ENCODE data around the gene IL19. TPM values are rescaled to one million over a fixed set of nuclear protein-coding genes. Genes with fewer than 3 reads are reported as not detected.
"Not testable (repeated sequence)": the region's sequence is repeated elsewhere in the genome, so short reads cannot be mapped to it uniquely, and the experiment has no call there.

Gene IL19
- total RNA-seq, 1 experiment from 2014 or later: not detected

- H2BK120ac ChIP-seq (ENCODE audit: low read depth, low read length, poor library complexity, severe bottlenecking): no peak overlapping the region
- H2BK20ac ChIP-seq (ENCODE audit: low read depth, low read length, poor library complexity, severe bottlenecking): no peak overlapping the region
- no peaks in the 10 kb centered on the region for H4K20me1 ChIP-seq (ENCODE audit: control insufficient read depth, insufficient read depth, insufficient read length)
- no peaks in the 10 kb centered on the region for H3K23me2 ChIP-seq (ENCODE audit: insufficient read length, low read depth, low read length, poor library complexity, severe bottlenecking)
- WGBS (ENCODE audit: extremely low coverage, insufficient read length, low lambda C conversion rate): no CpG with 5 or more reads among the region's 6 CpGs
- no peak overlapping the region for H2BK15ac ChIP-seq (ENCODE audit: low read depth, low read length)
- Mint-ChIP-seq H3K36me3 (ENCODE audit: insufficient read depth in 1 of 3, low read depth in 3 of 3) (no peaks in the 10 kb centered on the region), H3K27ac (no peak overlapping the region), H3K27me3 (ENCODE audit: low read depth) (peaks cover 3% of the 10 kb centered on the region; the same call in 1 of the 2 replicates), H3K4me1 (peaks cover 6% of the 10 kb centered on the region in 2 experiments), H3K4me3 (no peak overlapping the region), H3K9me3 (no peaks in the 10 kb centered on the region)
- H3K4ac ChIP-seq (ENCODE audit: low read depth, low read length): no peak overlapping the region
- H3K27ac ChIP-seq (ENCODE audit: insufficient read length, low read depth, low read length): no peak overlapping the region
- no peak overlapping the region for H3K4me2 ChIP-seq (ENCODE audit: insufficient read depth, insufficient read length, low read length)
- H3K14ac ChIP-seq (ENCODE audit: insufficient read depth, low read length): no peak overlapping the region
- no peak overlapping the region for H4K8ac ChIP-seq (replicated peaks; ENCODE audit: insufficient read length, low read depth, low read length)
- no peaks in the 10 kb centered on the region for H3K79me1 ChIP-seq (ENCODE audit: insufficient read depth, low read depth, low read length, poor library complexity, severe bottlenecking)
- H3T11ph ChIP-seq (ENCODE audit: low read length): no peak overlapping the region
- H2AFZ ChIP-seq (ENCODE audit: low read length): no peak overlapping the region
- H3K79me2 ChIP-seq (ENCODE audit: insufficient read depth, low read length): no peaks in the 10 kb centered on the region
- H2BK5ac ChIP-seq (ENCODE audit: insufficient read length, low read length): no peak overlapping the region
- H2BK12ac ChIP-seq (ENCODE audit: insufficient read length, low read depth, low read length): no peak overlapping the region
- H4K5ac ChIP-seq (ENCODE audit: insufficient read length, low read depth, low read length): no peak overlapping the region
- H3K9ac ChIP-seq (ENCODE audit: extremely low read depth, insufficient read length, low read length): no peak overlapping the region
- no peaks in the 10 kb centered on the region for H3K27me3 ChIP-seq (ENCODE audit: insufficient read depth, low read length)
- peak; percentile 46; the same call in 2 of the 3 replicates for TF ChIP-seq CTCF (conservative IDR thresholded peaks at IDR 0.05)
- H3K4me1 ChIP-seq (ENCODE audit: insufficient read depth, low read length): no peaks in the 10 kb centered on the region
- H3K18ac ChIP-seq (ENCODE audit: insufficient read length, low read depth, low read length): peak overlapping the region; percentile 17
- H4K91ac ChIP-seq (ENCODE audit: insufficient read length, low read depth, low read length): no peak overlapping the region
- H3K23ac ChIP-seq (ENCODE audit: insufficient read length, low read depth, low read length): no peak overlapping the region
- no peak overlapping the region for H2AK5ac ChIP-seq (ENCODE audit: insufficient read length, low read length)
- H3K56ac ChIP-seq (ENCODE audit: insufficient read length, low read depth, low read length): no peak overlapping the region
- DNase-seq: no peak
- H3K9me3 ChIP-seq (ENCODE audit: control insufficient read depth, low read depth, low read length): no peaks in the 10 kb centered on the region
These were observed 9.3 kb upstream of the IL19 start for GRCh38 chr1:206761159-206761768.

- H3K18ac ChIP-seq (ENCODE audit: insufficient read length, low read depth, low read length); H3K9me3 ChIP-seq (ENCODE audit: control insufficient read depth, low read depth, low read length); DNase-seq; H2BK15ac ChIP-seq (ENCODE audit: low read depth, low read length); H3K36me3 Mint-ChIP-seq (ENCODE audit: insufficient read depth in 1 of 3, low read depth in 3 of 3); H2BK20ac ChIP-seq (ENCODE audit: low read depth, low read length, poor library complexity, severe bottlenecking); H4K20me1 ChIP-seq (ENCODE audit: control insufficient read depth, insufficient read depth, insufficient read length); H3K27me3 Mint-ChIP-seq (ENCODE audit: low read depth); H4K91ac ChIP-seq (ENCODE audit: insufficient read length, low read depth, low read length); H2BK12ac ChIP-seq (ENCODE audit: insufficient read length, low read depth, low read length); H4K8ac ChIP-seq (replicated peaks; ENCODE audit: insufficient read length, low read depth, low read length); H3K56ac ChIP-seq (ENCODE audit: insufficient read length, low read depth, low read length); H3K14ac ChIP-seq (ENCODE audit: insufficient read depth, low read length); H2BK120ac ChIP-seq (ENCODE audit: low read depth, low read length, poor library complexity, severe bottlenecking); H3K27ac ChIP-seq (ENCODE audit: insufficient read length, low read depth, low read length); H3K79me1 ChIP-seq (ENCODE audit: insufficient read depth, low read depth, low read length, poor library complexity, severe bottlenecking); H3K27ac Mint-ChIP-seq; H3K23me2 ChIP-seq (ENCODE audit: insufficient read length, low read depth, low read length, poor library complexity, severe bottlenecking); H3T11ph ChIP-seq (ENCODE audit: low read length); H2AFZ ChIP-seq (ENCODE audit: low read length); H2BK5ac ChIP-seq (ENCODE audit: insufficient read length, low read length); H4K5ac ChIP-seq (ENCODE audit: insufficient read length, low read depth, low read length); H3K79me2 ChIP-seq (ENCODE audit: insufficient read depth, low read length); H3K9me3 Mint-ChIP-seq; H3K4me1 ChIP-seq (ENCODE audit: insufficient read depth, low read length); H3K4me2 ChIP-seq (ENCODE audit: insufficient read depth, insufficient read length, low read length); H3K23ac ChIP-seq (ENCODE audit: insufficient read length, low read depth, low read length); H2AK5ac ChIP-seq (ENCODE audit: insufficient read length, low read length); H3K27me3 ChIP-seq (ENCODE audit: insufficient read depth, low read length); H3K9ac ChIP-seq (ENCODE audit: extremely low read depth, insufficient read length, low read length); H3K4ac ChIP-seq (ENCODE audit: low read depth, low read length); H3K4me3 Mint-ChIP-seq: not testable (repeated sequence)
- no CpG with 5 or more reads among the region's 12 CpGs for WGBS (ENCODE audit: extremely low coverage, insufficient read length, low lambda C conversion rate)
- peaks cover 14 to 15% of the 10 kb centered on the region in 2 experiments for H3K4me1 Mint-ChIP-seq
These were observed 7.7 kb upstream of the IL19 start for GRCh38 chr1:206762741-206763364.

All from H9 (cell line).